BE2C (cell line): ENCODE data around the gene KIF26A.

ENCODE experiments used
- DNase-seq: peaks from one replicate; pipeline ENCODE4 v3.0.0-alpha.2; 2020
- H3K27me3 ChIP-seq: fragments of 250-450 bp; sonication (Bioruptor Pico); 2 replicates; pipeline ENCODE4 v1.5.1; 2020; ENCODE audit warnings: mild to moderate bottlenecking
- H3K36me3 ChIP-seq: fragments of 250-450 bp; sonication (Bioruptor Pico); 2 replicates; pipeline ENCODE4 v1.5.1; 2020; ENCODE audit warnings: mild to moderate bottlenecking
- H3K4me1 ChIP-seq: fragments of 250-450 bp; sonication (Bioruptor Pico); 2 replicates; pipeline ENCODE4 v1.5.1; 2020
- H3K4me3 ChIP-seq: 2 replicates; pipeline ENCODE4 v1.5.1; 2011; ENCODE audit warnings: low read depth, low read length
- H3K9me3 ChIP-seq: fragments of 250-450 bp; sonication (Bioruptor Pico); 2 replicates; pipeline ENCODE4 v1.5.1; 2020
- TF ChIP-seq, protein P1 (sequence below): IDR thresholded peaks from 2 replicates; pipeline ENCODE4 v1.5.1; 2012; ENCODE audit warnings: mild to moderate bottlenecking, low read depth, low read length

Gene KIF26A

DNA sequence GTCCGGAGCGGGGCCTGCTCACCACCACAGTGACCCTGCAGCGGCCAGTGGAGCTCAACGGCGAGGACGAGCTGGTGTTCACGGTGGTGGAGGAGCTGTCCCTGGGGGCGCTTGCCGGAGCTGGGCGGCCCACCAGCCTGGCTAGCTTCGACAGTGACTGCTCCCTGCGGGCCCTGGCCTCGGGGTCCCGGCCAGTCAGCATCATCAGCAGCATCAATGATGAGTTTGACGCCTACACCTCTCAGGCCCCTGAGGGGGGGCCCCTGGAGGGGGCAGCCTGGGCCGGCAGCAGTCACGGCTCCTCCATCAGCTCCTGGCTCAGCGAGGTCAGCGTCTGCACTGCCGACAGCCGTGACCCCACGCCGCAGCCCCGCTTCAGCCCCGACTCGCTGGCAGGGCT lies 37.4 kb downstream of the KIF26A start:
- Histone ChIP-seq H3K27me3 (no peaks in the 10 kb centered on the region), H3K9me3 (no peaks in the 10 kb centered on the region), H3K4me3 (no peak overlapping the region), H3K4me1 (peaks cover 37% of the 10 kb centered on the region), H3K36me3 (peaks cover 95% of the 10 kb centered on the region)
- DNase-seq = no peak
- TF ChIP-seq, protein P1, sequence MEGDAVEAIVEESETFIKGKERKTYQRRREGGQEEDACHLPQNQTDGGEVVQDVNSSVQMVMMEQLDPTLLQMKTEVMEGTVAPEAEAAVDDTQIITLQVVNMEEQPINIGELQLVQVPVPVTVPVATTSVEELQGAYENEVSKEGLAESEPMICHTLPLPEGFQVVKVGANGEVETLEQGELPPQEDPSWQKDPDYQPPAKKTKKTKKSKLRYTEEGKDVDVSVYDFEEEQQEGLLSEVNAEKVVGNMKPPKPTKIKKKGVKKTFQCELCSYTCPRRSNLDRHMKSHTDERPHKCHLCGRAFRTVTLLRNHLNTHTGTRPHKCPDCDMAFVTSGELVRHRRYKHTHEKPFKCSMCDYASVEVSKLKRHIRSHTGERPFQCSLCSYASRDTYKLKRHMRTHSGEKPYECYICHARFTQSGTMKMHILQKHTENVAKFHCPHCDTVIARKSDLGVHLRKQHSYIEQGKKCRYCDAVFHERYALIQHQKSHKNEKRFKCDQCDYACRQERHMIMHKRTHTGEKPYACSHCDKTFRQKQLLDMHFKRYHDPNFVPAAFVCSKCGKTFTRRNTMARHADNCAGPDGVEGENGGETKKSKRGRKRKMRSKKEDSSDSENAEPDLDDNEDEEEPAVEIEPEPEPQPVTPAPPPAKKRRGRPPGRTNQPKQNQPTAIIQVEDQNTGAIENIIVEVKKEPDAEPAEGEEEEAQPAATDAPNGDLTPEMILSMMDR = no peak

- H3K36me3 ChIP-seq = peaks cover 96% of the 10 kb centered on the region
- H3K27me3 ChIP-seq = no peaks in the 10 kb centered on the region
- H3K4me1 ChIP-seq = peaks cover 35% of the 10 kb centered on the region
- DNase-seq = no peak
- no peak overlapping the region for H3K4me3 ChIP-seq
- no peaks in the 10 kb centered on the region for H3K9me3 ChIP-seq
- TF ChIP-seq, protein P1 = no peak
Measured at GRCh38 chr14:104176611-104177010, 38.2 kb downstream of the KIF26A start.

- Histone ChIP-seq H3K4me1 (peaks cover 28% of the 10 kb centered on the region), H3K27me3 (no peaks in the 10 kb centered on the region), H3K9me3 (no peaks in the 10 kb centered on the region), H3K4me3 (no peak overlapping the region), H3K36me3 (peaks cover 96% of the 10 kb centered on the region)
- TF ChIP-seq, protein P1 = no peak
- DNase-seq = no peak
Measured at GRCh38 chr14:104177411-104177810, 39.0 kb downstream of the KIF26A start.

DNA sequence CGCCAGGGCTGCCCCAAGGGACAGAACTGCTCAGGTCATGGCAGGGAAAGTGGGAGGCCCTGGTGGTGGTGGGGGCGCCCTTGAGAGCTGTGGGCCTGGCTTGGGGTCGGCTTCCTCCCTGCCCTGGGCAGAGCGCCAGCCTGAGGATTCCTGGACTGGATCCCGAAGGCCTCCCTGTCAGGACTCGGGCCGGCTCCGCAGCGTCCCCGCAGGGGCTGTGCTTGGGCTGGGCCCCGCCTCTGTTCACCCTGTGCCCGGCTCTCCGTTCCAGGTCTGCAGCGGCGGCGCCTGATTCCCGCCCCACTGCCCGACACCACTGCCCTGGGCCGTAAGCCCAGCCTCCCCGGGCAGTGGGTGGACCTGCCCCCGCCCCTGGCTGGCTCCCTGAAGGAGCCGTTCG lies 39.9 kb downstream of the KIF26A start:
- H3K4me1 ChIP-seq = peaks cover 27% of the 10 kb centered on the region
- no peaks in the 10 kb centered on the region for H3K27me3 ChIP-seq
- peaks cover 92% of the 10 kb centered on the region for H3K36me3 ChIP-seq
- peak; percentile 57 for DNase-seq
- H3K9me3 ChIP-seq = no peaks in the 10 kb centered on the region
- no peak overlapping the region for H3K4me3 ChIP-seq
- TF ChIP-seq, protein P1 = no peak

DNA sequence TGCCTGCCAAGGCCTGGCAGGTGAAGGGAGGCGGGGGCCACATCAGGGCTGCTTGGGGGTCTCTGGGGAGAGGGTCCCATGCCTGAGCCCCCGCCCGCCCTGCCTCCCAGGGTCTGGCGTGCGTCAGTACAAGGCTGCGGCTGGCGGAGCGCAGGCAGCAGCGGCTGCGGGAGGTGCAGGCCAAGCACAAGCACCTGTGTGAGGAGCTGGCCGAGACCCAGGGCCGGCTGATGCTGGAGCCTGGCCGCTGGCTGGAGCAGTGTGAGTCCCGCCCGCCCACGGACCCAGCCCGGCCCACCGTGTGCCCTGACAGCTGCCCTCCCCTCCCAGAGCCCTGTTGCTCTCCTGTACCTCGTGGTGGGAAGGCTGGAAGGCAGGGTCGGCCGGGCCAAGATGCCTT lies 40.7 kb downstream of the KIF26A start:
- TF ChIP-seq, protein P1 = no peak
- Histone ChIP-seq H3K4me1 (peaks cover 34% of the 10 kb centered on the region), H3K9me3 (no peaks in the 10 kb centered on the region), H3K27me3 (no peaks in the 10 kb centered on the region), H3K36me3 (peaks cover 83% of the 10 kb centered on the region), H3K4me3 (no peak overlapping the region)
- no peak for DNase-seq

DNA sequence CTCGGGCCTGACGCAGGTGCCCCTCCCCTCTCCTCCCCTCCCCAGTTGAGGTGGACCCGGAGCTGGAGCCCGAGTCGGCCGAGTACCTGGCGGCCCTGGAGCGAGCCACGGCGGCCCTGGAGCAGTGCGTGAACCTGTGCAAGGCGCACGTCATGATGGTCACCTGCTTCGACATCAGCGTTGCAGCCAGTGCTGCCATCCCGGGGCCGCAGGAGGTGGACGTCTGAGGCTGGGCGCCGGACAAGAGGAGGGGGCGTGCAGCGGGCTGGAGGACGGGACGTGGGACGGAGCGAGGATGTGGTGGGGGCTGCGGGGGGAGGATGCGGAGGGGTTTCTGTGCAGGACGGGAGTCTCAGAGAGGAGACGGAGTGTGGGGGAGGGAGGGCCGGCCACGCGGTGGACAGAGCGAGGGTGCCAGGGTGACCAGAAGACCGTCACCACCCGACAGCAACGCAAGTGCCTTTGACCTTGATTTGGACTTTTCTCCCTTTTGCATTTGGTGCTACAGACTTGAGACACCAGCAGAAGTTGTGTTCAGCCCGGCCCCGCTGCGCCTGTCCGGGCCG lies 41.3 kb downstream of the KIF26A start:
- H3K9me3 ChIP-seq = no peaks in the 10 kb centered on the region
- H3K4me1 ChIP-seq = peaks cover 39% of the 10 kb centered on the region
- H3K4me3 ChIP-seq = no peak overlapping the region
- no peaks in the 10 kb centered on the region for H3K27me3 ChIP-seq
- peaks cover 78% of the 10 kb centered on the region for H3K36me3 ChIP-seq
- no peak for DNase-seq
- TF ChIP-seq, protein P1 = no peak
